Right hindlimb (tissue), 1 donor: ENCODE results near the gene WIZ.

Source experiments
- DNase-seq: peaks from one replicate; pipeline ENCODE4 v3.0.0-alpha.2; 2018

The WIZ gene

DNA sequence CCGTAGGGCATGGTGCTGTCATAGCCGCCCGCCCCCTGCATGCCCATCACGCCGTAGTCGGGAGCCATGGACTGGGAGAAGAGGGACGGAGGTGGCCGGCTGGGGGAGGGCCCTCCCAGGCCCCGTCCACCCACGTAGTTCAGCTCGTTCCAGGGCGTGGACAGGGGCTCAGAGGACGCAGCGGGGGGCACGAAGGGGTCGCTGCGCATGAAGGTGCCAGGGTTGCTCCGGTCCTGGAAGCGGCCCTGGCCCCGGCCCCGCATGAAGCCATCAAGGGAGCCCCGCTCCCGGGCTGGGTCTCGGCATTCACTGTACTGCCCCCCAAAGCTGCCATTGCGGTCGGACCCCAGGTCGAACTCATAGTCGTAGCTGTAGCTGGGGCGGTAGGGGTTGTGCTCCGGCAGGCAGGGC is 76.9 kb downstream of the WIZ start:
- no peak for DNase-seq

DNA sequence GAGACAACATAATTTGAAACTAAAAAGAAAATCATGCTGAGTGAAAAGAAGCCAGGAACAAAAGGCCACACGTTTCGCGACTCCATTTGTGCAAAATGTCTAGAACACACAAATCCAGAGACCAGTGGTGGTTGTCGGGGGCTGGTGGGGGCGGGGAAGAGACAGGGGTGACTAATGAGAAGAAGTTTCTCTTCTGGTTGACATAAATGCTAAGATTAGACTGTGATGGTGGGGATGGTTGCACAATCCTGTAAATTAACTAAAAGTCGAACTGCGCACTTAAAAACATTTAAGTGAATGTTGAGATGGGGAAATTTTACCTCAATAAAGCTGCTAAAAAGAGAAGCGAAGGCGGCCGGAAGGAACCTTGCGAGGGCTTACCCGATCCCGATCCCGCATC is 77.3 kb downstream of the WIZ start:
- no peak for DNase-seq

- no peak for DNase-seq
Measured at GRCh38 chr19:15371786-15372380, 77.9 kb downstream of the WIZ start.

DNA sequence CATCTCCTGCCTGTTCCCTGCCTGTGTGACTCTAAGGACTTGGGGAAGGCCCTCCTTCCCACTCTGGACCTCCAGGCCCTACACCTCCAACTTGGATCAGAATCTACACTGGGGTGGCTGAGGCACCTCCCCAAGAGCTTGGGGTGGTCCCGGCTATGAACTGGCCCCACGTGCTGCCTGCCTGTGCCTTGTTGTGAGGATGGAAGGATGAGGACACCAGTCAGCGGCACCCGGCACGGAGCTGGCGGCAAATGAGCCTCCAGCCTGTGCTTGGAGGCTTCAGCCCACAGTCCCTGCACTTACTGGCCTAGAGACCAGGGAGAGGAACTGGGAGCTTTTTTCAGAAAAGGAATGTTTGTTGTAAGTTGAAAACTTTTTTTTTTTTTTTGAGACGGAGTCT is 78.6 kb downstream of the WIZ start:
- no peak for DNase-seq
